Measurements from ENCODE around the gene RRP1B.
A peak's percentile ranks its signal among the peaks of the same experiment; 100 is the strongest.
"Not testable (repeated sequence)": the region's sequence is repeated elsewhere in the genome, so short reads cannot be mapped to it uniquely, and the experiment has no call there.

RRP1B gene

GRCh38 chr21:43690346-43690745 lies 31.0 kb downstream of the RRP1B start:
- DNase-seq: no peak
- no peak overlapping the region for H3K4me3 Mint-ChIP-seq
- H3K4me1 Mint-ChIP-seq (ENCODE audit: low read depth in 2 of 2): peaks cover 0 to 4% of the 10 kb centered on the region in 2 donors
- H3K9me3 Mint-ChIP-seq: no peaks in the 10 kb centered on the region
- H3K27ac Mint-ChIP-seq: no peak overlapping the region
- H3K36me3 Mint-ChIP-seq (ENCODE audit: insufficient read depth): peaks cover 59% of the 10 kb centered on the region
- ATAC-seq (replicated peaks): no peak
- no peaks in the 10 kb centered on the region for H3K27me3 Mint-ChIP-seq

- Mint-ChIP-seq H3K36me3 (ENCODE audit: insufficient read depth) (peaks cover 60% of the 10 kb centered on the region), H3K9me3 (no peaks in the 10 kb centered on the region), H3K27me3 (no peaks in the 10 kb centered on the region), H3K4me1 (ENCODE audit: low read depth in 2 of 2) (peaks cover 0 to 4% of the 10 kb centered on the region in 2 donors), H3K27ac (no peak overlapping the region), H3K4me3 (no peak overlapping the region)
- no peak for ATAC-seq (replicated peaks)
- no peak for DNase-seq
Observed at GRCh38 chr21:43691086-43691795, 31.9 kb downstream of the RRP1B start.

- peaks cover 58% of the 10 kb centered on the region for H3K36me3 Mint-ChIP-seq (ENCODE audit: insufficient read depth)
- no peak overlapping the region for H3K4me3 Mint-ChIP-seq
- H3K9me3 Mint-ChIP-seq: no peaks in the 10 kb centered on the region
- no peaks in the 10 kb centered on the region for H3K27me3 Mint-ChIP-seq
- DNase-seq (no peak), ATAC-seq (replicated peaks) (no peak)
- H3K27ac Mint-ChIP-seq: no peak overlapping the region
- H3K4me1 Mint-ChIP-seq (ENCODE audit: low read depth in 2 of 2): peaks cover 0 to 4% of the 10 kb centered on the region in 2 donors
Observed at GRCh38 chr21:43691801-43692200, 32.4 kb downstream of the RRP1B start.

GRCh38 chr21:43692949-43693348 lies 33.6 kb downstream of the RRP1B start:
- ATAC-seq (replicated peaks) (no peak), DNase-seq (no peak)
- peaks cover 48% of the 10 kb centered on the region for H3K36me3 Mint-ChIP-seq (ENCODE audit: insufficient read depth)
- H3K4me1 Mint-ChIP-seq (ENCODE audit: low read depth in 2 of 2): no peaks in the 10 kb centered on the region
- no peaks in the 10 kb centered on the region for H3K9me3 Mint-ChIP-seq
- no peak overlapping the region for H3K4me3 Mint-ChIP-seq
- no peaks in the 10 kb centered on the region for H3K27me3 Mint-ChIP-seq
- peak overlapping the region in 1 of 2 donors; percentile 54 for H3K27ac Mint-ChIP-seq

- Mint-ChIP-seq H3K27me3 (no peaks in the 10 kb centered on the region), H3K4me3 (no peak overlapping the region), H3K4me1 (ENCODE audit: low read depth in 2 of 2) (no peaks in the 10 kb centered on the region), H3K9me3 (no peaks in the 10 kb centered on the region), H3K36me3 (ENCODE audit: insufficient read depth) (peaks cover 40% of the 10 kb centered on the region), H3K27ac (no peak overlapping the region)
- no peak for ATAC-seq (replicated peaks)
- no peak for DNase-seq
Observed at GRCh38 chr21:43693981-43694380, 34.6 kb downstream of the RRP1B start.

- Mint-ChIP-seq H3K9me3 (no peaks in the 10 kb centered on the region), H3K27ac (no peak overlapping the region), H3K27me3 (no peaks in the 10 kb centered on the region), H3K4me1 (ENCODE audit: low read depth in 2 of 2) (no peaks in the 10 kb centered on the region), H3K36me3 (ENCODE audit: insufficient read depth) (peaks cover 42% of the 10 kb centered on the region), H3K4me3 (no peak overlapping the region)
- ATAC-seq (replicated peaks) (no peak), DNase-seq (no peak)
Observed at GRCh38 chr21:43694437-43695079, 35.2 kb downstream of the RRP1B start.

- no peaks in the 10 kb centered on the region for H3K27me3 Mint-ChIP-seq
- H3K4me1 Mint-ChIP-seq (ENCODE audit: low read depth in 2 of 2): peaks cover 0 to 2% of the 10 kb centered on the region in 2 donors
- no peak overlapping the region for H3K4me3 Mint-ChIP-seq
- ATAC-seq (replicated peaks) (no peak), DNase-seq (no peak)
- H3K36me3 Mint-ChIP-seq (ENCODE audit: insufficient read depth): peaks cover 37% of the 10 kb centered on the region
- no peak overlapping the region for H3K27ac Mint-ChIP-seq
- H3K9me3 Mint-ChIP-seq: no peaks in the 10 kb centered on the region
Observed at GRCh38 chr21:43696214-43696613, 36.9 kb downstream of the RRP1B start.

GRCh38 chr21:43697758-43698643 lies 38.6 kb downstream of the RRP1B start:
- ATAC-seq (replicated peaks) (no peak), DNase-seq (no peak)
- Mint-ChIP-seq H3K4me3 (no peak overlapping the region), H3K36me3 (ENCODE audit: insufficient read depth) (peaks cover 28% of the 10 kb centered on the region), H3K27ac (no peak overlapping the region), H3K27me3 (no peaks in the 10 kb centered on the region), H3K9me3 (no peaks in the 10 kb centered on the region), H3K4me1 (ENCODE audit: low read depth in 2 of 2) (peaks cover 3 to 6% of the 10 kb centered on the region in 2 donors)

- H3K27me3 Mint-ChIP-seq; H3K4me1 Mint-ChIP-seq (ENCODE audit: low read depth in 2 of 2); H3K9me3 Mint-ChIP-seq; DNase-seq; H3K27ac Mint-ChIP-seq; H3K4me3 Mint-ChIP-seq; ATAC-seq (replicated peaks): not testable (repeated sequence)
- H3K36me3 Mint-ChIP-seq (ENCODE audit: insufficient read depth): peaks cover 23% of the 10 kb centered on the region
Observed at GRCh38 chr21:43699492-43699777, 40.1 kb downstream of the RRP1B start.

GRCh38 chr21:43699933-43700599 lies 40.7 kb downstream of the RRP1B start:
- Mint-ChIP-seq H3K27me3 (no peaks in the 10 kb centered on the region), H3K36me3 (ENCODE audit: insufficient read depth) (peaks cover 21% of the 10 kb centered on the region), H3K4me3 (no peak overlapping the region), H3K27ac (no peak overlapping the region), H3K4me1 (ENCODE audit: low read depth in 2 of 2) (peaks cover 4 to 9% of the 10 kb centered on the region in 2 donors), H3K9me3 (no peaks in the 10 kb centered on the region)
- ATAC-seq (replicated peaks) (no peak), DNase-seq (no peak)

- no peaks in the 10 kb centered on the region for H3K27me3 Mint-ChIP-seq
- H3K4me1 Mint-ChIP-seq (ENCODE audit: low read depth in 2 of 2): peaks cover 4 to 9% of the 10 kb centered on the region in 2 donors
Observed at GRCh38 chr21:43701936-43702784, 42.8 kb downstream of the RRP1B start.

GRCh38 chr21:43702785-43703034 lies 43.4 kb downstream of the RRP1B start:
- Mint-ChIP-seq H3K9me3 (no peaks in the 10 kb centered on the region), H3K27ac (peak overlapping the region; percentile 17 to 60)

More at GRCh38 chr21:43701936-43702784, 42.8 kb downstream of the RRP1B start:
- Mint-ChIP-seq H3K9me3 (no peaks in the 10 kb centered on the region), H3K27ac (peak overlapping the region in 1 of 2 donors; percentile 17), H3K4me3 (peak overlapping the region; percentile 61 to 69), H3K36me3 (ENCODE audit: insufficient read depth) (peaks cover 7% of the 10 kb centered on the region)
- no peak for ATAC-seq (replicated peaks)
- DNase-seq: no peak

More at GRCh38 chr21:43702785-43703034, 43.4 kb downstream of the RRP1B start:
- H3K4me1 Mint-ChIP-seq (ENCODE audit: low read depth in 2 of 2): peaks cover 4 to 11% of the 10 kb centered on the region in 2 donors
- no peaks in the 10 kb centered on the region for H3K27me3 Mint-ChIP-seq
- H3K36me3 Mint-ChIP-seq (ENCODE audit: insufficient read depth): peaks cover 7% of the 10 kb centered on the region
- H3K4me3 Mint-ChIP-seq: peak overlapping the region; percentile 61 to 73
- DNase-seq (no peak), ATAC-seq (replicated peaks) (no peak)
